Liver (tissue), 9 donors: ENCODE data around the gene EVA1C. TPM values are rescaled to one million over a fixed set of nuclear protein-coding genes. Genes with fewer than 3 reads are reported as not detected.
"Not testable (repeated sequence)": the region's sequence is repeated elsewhere in the genome, so short reads cannot be mapped to it uniquely, and the experiment has no call there.

Experiments
- DNase-seq: peaks from one replicate; pipeline ENCODE4 v3.0.0-alpha.2; 2017; ENCODE audit warnings: low spot score
- H3K27ac ChIP-seq, 2 donors: one replicate each; pipeline ENCODE4 v1.7.0; 2013; ENCODE audit warnings: inconsistent platforms in 2 of 2, low read length in 2 of 2, control low read depth in 1 of 2, low read depth in 1 of 2, mild to moderate bottlenecking in 1 of 2
- H3K27me3 ChIP-seq, 4 donors: one replicate each; pipeline versions ENCODE4 v1.6.1 to v1.7.0; 2013; ENCODE audit warnings: low read length in 3 of 4, inconsistent platforms in 1 of 4, mild to moderate bottlenecking in 1 of 4, moderate library complexity in 1 of 4; ENCODE audit not compliant: control insufficient read depth in 4 of 4, insufficient read depth in 4 of 4
- H3K36me3 ChIP-seq, 4 donors: one replicate each; pipeline versions ENCODE4 v1.6.1 to v1.7.0; 2013; ENCODE audit warnings: low read length in 3 of 4, mild to moderate bottlenecking in 3 of 4, low read depth in 1 of 4, moderate library complexity in 1 of 4; ENCODE audit not compliant: control insufficient read depth in 4 of 4, insufficient read depth in 3 of 4
- H3K4me1 ChIP-seq, 4 donors: one replicate each; pipeline versions ENCODE4 v1.6.1 to v1.7.0; 2013; ENCODE audit warnings: low read length in 3 of 4, mild to moderate bottlenecking in 3 of 4, moderate library complexity in 1 of 4; ENCODE audit not compliant: control insufficient read depth in 4 of 4, insufficient read depth in 4 of 4
- H3K4me3 ChIP-seq, 3 donors: one replicate each; pipeline versions ENCODE4 v1.6.1 to v1.7.0; 2013; ENCODE audit warnings: low read length in 3 of 3, control low read depth in 1 of 3, low read depth in 1 of 3, mild to moderate bottlenecking in 1 of 3
- H3K9ac ChIP-seq, 2 donors: one replicate each; pipeline ENCODE4 v1.7.0; 2013; ENCODE audit warnings: low read length in 2 of 2, mild to moderate bottlenecking in 2 of 2, moderate library complexity in 2 of 2, control low read depth in 1 of 2, low read depth in 1 of 2
- H3K9me3 ChIP-seq, 4 donors: one replicate each; pipeline versions ENCODE4 v1.6.1 to v1.7.0; 2013; ENCODE audit warnings: low read length in 3 of 4; ENCODE audit not compliant: control insufficient read depth in 4 of 4
- ATF3 ChIP-seq: IDR thresholded peaks from 2 replicates; pipeline ENCODE4 v1.6.1; 2016; ENCODE audit warnings: antibody characterized with exemption
- CTCF ChIP-seq: fragments of 150-350 bp; IDR thresholded peaks from 2 replicates; pipeline ENCODE4 v1.5.1; 2017; ENCODE audit warnings: improper control_type of control experiment, low read depth, low read length; ENCODE audit not compliant: missing input control
- GABPA ChIP-seq, 2 donors: IDR thresholded peaks in 1 of 2; conservative IDR thresholded peaks in 1 of 2; 2 replicates each; pipeline ENCODE4 v1.6.1; 2016; ENCODE audit warnings: antibody characterized with exemption in 2 of 2, mild to moderate bottlenecking in 1 of 2, moderate library complexity in 1 of 2
- WGBS: extraction: QIAGEN DNeasy Blood & Tissue Kit; methylation state at CpG from one replicate; pipeline ENCODE4 v1.1.7; 2013; 5-methylcytosine and 5-hydroxymethylcytosine counted together
- polyA plus RNA-seq, 2 donors: library from polyadenylated mRNA; stranded (reverse) in 1 of 2; unstranded in 1 of 2; fragments of 200-250 nt in 1 of 2; fragments of >200 nt in 1 of 2; fragmentation: Nextera tagmentation in 1 of 2; extraction: Ambion mirVana in 1 of 2; gene quantifications; one replicate each; pipeline versions ENCODE4 v1.2.1 to v1.2.3, GENCODE V29; 2013 to 2015
- total RNA-seq, 2 donors: library from RNA; depleted of rRNA; stranded (reverse); fragments of >200 nt; gene quantifications; one replicate each; pipeline ENCODE4 v1.2.3, GENCODE V29; 2014
- donor health status: healthy.
- donor health status: healthy.
- donor health status: healthy.
- donor health status: healthy.
- donor health status: healthy.

Gene EVA1C
- total and polyA plus RNA-seq, 4 donors = 0.47 to 3.3 (median 2.4) TPM

GRCh38 chr21:32499249-32500055 lies 86.9 kb downstream of the EVA1C start:
- Histone ChIP-seq H3K4me3 (no peak overlapping the region), H3K9me3 (no peaks in the 10 kb centered on the region), H3K4me1 (no peaks in the 10 kb centered on the region), H3K27ac (peak overlapping the region in 1 of 2 donors; percentile 25), H3K27me3 (no peaks in the 10 kb centered on the region), H3K36me3 (no peaks in the 10 kb centered on the region), H3K9ac (no peak overlapping the region)
- no peak for DNase-seq
- 74% methylated on average over 14 of the region's 14 CpGs for WGBS
- TF ChIP-seq CTCF = no peak
- TF ChIP-seq ATF3 = no peak
- no peak for TF ChIP-seq GABPA (IDR thresholded peaks at IDR 0.05 in 1 of 2, conservative IDR thresholded peaks at IDR 0.05 in 1 of 2)

GRCh38 chr21:32503641-32504040 lies 91.1 kb downstream of the EVA1C start:
- H3K9ac ChIP-seq, H3K4me1 ChIP-seq, H3K27me3 ChIP-seq, H3K27ac ChIP-seq, DNase-seq, H3K36me3 ChIP-seq, H3K9me3 ChIP-seq, H3K4me3 ChIP-seq: not testable (repeated sequence)
- WGBS = 97% methylated on average over 7 of the region's 7 CpGs

- H3K4me1 ChIP-seq, H3K27me3 ChIP-seq, H3K27ac ChIP-seq, DNase-seq, H3K9me3 ChIP-seq, H3K36me3 ChIP-seq, H3K9ac ChIP-seq, H3K4me3 ChIP-seq: not testable (repeated sequence)
- WGBS = 94% methylated on average over 3 of the region's 3 CpGs
Observed at GRCh38 chr21:32505767-32506166, 93.3 kb downstream of the EVA1C start.

GRCh38 chr21:32506411-32506965 lies 94.0 kb downstream of the EVA1C start:
- H3K4me3 ChIP-seq, H3K9ac ChIP-seq, H3K9me3 ChIP-seq, H3K4me1 ChIP-seq, DNase-seq, H3K27me3 ChIP-seq, H3K27ac ChIP-seq, H3K36me3 ChIP-seq: not testable (repeated sequence)
- WGBS = 96% methylated on average over 7 of the region's 7 CpGs
